GM10248 (cell line): Measurements from ENCODE around the gene PYROXD2.

Source experiments
- CTCF ChIA-PET: fragments of 300-600 bp; sonication (Branson Sonifier 250); formaldehyde crosslinking; extraction: SDS; loops from one replicate; lab custom pipeline; 2021; ENCODE audit warnings: antibody characterized with exemption; lab: Yijun Ruan, JAX
- POLR2A ChIA-PET: fragments of 350-650 bp; sonication (Branson Sonifier 250); formaldehyde crosslinking; extraction: SDS; loops from one replicate; lab custom pipeline; 2020; ENCODE audit warnings: antibody characterized with exemption; lab: Yijun Ruan, JAX
- DNase-seq: peaks from one replicate; pipeline ENCODE4 v3.0.0; 2012; ENCODE audit errors: extremely low spot score
- CTCF ChIP-seq: IDR thresholded peaks from 2 replicates; pipeline ENCODE4 v1.5.1; 2012; ENCODE audit warnings: mild to moderate bottlenecking, low read depth; ENCODE audit errors: extremely low read depth, missing control alignments, control extremely low read depth

PYROXD2 gene

DNA sequence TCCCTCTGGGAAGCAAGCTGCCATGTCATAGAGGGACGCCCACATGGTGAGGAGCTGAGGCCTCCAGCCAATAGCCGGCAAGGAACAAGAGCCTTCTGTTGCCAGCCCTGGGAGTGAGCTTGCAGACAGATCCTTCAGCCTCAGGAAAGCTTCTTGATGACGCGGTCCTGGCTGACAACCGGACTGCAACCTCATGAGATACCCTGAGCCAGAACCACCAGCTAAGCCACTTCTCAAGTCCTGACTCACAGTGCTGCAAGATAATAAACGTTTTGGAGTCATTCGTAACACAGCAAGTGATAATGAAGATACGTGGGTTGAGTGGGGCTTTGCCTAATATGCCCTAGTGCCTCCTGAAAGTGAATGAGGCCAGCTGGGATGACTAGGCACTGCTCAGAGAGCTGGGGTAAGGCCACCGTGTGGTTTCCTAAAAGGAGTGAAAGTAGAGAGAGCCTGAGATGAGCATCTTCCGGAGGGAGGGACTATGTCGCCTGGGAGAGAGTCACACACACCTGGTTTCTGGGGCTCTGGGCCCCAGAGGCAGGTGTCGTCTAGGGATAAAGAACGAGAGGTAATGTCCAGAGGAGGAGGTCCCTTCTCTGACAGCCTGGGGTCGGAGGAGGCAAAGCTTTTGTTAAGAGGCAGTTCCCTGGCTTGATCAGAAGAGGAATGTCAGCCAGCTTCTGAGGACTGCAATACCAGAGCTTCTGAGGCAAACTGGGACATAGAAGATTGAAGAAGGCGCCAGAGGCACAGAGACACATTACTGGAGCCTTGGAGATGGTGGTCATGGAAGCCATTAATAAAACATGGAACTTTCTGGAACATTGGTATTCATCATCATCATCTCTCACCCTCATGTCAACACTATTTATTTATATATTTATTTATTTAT, 53.6 kb downstream of the PYROXD2 start:
- CTCF ChIA-PET: interaction anchor here (1.1 to 1.6 kb wide), 3 partner anchors 27 to 320 kb away, joined by 3 to 5 read pairs (median 3); no protein-coding TSS in a partner anchor
- POLR2A ChIA-PET: no interaction called here
- DNase-seq: no peak
- TF ChIP-seq CTCF: no peak

DNA sequence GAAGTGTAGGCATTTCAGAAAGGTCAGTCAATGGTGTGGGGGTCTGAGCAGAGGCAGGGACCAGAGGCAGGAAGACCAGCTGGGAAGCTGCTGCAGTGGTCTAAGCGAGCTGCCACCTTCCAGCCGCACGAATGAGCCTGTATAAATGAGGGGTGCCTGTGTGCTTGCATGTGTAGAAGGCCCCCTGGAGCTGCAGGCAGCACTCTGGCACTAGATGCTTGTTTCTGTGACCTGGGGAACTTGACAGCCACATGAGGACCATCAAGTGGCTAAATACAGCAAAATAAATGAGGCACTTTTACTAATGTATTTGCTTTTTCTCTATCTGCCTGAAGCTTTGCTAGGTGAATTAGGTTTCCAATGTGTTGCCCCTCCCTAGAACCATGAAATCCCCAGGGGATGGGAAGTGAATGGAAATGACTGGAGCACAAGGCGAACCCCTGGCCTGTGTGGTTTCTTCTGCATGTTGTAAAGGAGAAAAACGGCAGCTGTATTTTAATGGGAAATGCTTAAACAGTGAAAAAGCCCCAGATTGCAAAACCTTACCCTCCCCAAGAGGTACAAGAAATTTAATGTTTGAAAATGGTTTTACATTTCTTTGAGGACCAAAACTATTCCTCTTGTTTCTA, 57.7 kb downstream of the PYROXD2 start:
- ChIA-PET CTCF (no interaction called here), POLR2A (no interaction called here)
- DNase-seq: no peak
- no peak for TF ChIP-seq CTCF

- ChIA-PET POLR2A (no interaction called here), CTCF (interaction anchor here (1.4 kb wide), 1 partner anchor 184 kb away, joined by 3 read pairs; no protein-coding TSS in a partner anchor)
- no peak for TF ChIP-seq CTCF
- DNase-seq: no peak
Observed at GRCh38 chr10:98354491-98354890, 60.5 kb downstream of the PYROXD2 start.

DNA sequence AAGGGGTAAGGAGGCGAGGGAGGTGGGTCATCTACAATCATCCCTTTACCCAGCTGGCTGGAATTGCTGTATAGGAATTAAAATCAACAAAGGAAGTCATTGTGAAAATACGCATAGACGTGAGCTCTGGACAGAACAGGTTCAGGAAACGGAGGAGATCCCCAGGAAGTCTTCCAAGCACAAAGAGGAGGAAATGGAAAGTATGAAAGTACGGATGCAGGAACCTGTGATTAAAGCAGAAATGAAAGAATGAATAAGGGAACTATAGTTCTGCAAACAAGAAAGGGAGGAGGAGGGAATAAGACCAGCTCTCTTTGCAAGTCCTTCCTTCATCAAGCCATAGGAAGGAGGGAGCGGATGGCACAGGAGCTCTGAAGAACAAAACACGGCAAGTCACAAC, 61.8 kb downstream of the PYROXD2 start:
- ChIA-PET CTCF (no interaction called here), POLR2A (no interaction called here)
- no peak for TF ChIP-seq CTCF
- no peak for DNase-seq

DNA sequence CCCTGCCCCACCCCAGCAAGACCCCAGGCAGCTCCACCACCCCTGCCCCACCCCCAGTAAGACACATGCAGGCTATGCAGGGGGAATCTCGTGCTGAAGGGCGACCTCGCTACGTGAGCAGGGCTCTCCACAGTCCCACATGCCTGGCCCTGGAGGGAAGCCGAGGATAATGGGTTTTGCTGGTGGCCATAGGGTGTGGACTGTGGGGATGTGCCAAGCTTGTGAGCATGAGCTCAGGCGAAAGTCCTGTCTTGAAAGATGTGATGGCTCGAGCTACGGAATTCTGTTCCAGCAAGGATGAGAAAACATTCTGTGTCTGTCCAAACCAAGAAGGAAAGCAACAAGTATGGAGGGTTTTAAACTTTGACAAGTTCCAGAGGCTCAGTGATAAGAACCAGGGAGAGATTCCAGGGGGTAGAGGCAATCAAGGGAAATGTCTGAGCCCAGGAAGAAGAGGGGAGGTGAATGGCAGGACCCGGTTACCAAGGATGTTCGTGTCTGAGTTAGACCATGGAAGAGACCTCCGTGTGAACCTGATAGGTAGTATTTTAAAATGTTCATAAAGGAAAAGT, 63.1 kb downstream of the PYROXD2 start:
- POLR2A ChIA-PET: no interaction called here
- CTCF ChIA-PET: interaction anchor here (1.1 kb wide), 2 partner anchors 11 to 311 kb away, joined by 3 to 4 read pairs; no protein-coding TSS in a partner anchor
- TF ChIP-seq CTCF: no peak
- DNase-seq: no peak

DNA sequence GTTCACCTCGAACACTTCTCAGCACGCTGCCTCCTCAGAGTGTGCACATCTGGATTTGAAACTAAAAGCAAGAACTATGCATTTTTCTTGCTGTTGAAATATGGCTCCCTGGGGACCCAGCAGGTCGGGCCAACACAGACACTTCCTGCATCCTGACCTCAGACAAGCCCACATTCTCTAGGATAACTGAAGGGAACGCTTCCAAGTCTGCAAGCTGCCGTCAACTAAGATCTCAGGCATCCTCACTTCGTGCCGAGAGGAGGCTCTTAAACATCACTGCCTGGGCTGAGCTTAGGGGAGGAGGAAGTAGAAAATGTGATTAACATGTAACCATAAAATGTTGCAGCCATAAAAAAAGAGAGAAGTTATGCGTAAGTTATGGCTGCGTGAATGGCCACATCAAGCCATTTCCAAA, 65.5 kb downstream of the PYROXD2 start:
- CTCF ChIA-PET: interaction anchor here (2.0 kb wide), 1 partner anchor 10 kb away, joined by 8 read pairs; no protein-coding TSS in a partner anchor
- POLR2A ChIA-PET: no interaction called here
- TF ChIP-seq CTCF: no peak
- no peak for DNase-seq
